Activated CD8-positive, alpha-beta memory T cell treated with anti-CD3 and anti-CD28 coated beads for 4 hours (primary cell): Measurements from ENCODE around the gene GSN.

Experiments used
- DNase-seq, 2 donors: peaks; one replicate each; pipeline ENCODE4 v3.0.0-alpha.2; 2020; ENCODE audit warnings: low read depth in 2 of 2

Gene GSN

GRCh38 chr9:121246821-121247561 lies 21.0 kb upstream of the GSN start:
- no peak for DNase-seq

DNA sequence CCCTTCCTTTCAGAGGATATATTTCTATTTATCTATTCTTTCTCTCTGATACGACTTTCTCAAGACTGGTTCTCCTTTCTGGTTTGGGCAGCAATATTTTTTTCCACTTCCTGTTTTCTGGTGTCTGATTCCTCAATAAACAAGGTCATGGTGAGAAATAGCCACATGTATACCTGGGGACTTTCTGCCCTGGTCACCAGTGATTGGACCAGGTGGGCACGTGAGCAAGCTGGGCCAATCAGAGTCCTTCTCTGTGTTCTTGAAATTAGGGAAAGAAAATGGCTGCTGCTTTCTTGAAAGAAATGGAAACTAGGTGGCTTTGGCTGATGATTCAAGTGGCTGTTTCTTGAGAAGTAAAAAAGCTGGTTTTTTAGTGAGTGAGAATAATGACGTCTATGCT lies 18.4 kb upstream of the GSN start:
- no peak for DNase-seq

GRCh38 chr9:121252104-121252851 lies 15.7 kb upstream of the GSN start:
- no peak for DNase-seq

GRCh38 chr9:121253162-121253561 lies 14.8 kb upstream of the GSN start:
- no peak for DNase-seq

GRCh38 chr9:121253821-121254501 lies 14.0 kb upstream of the GSN start:
- DNase-seq, result no peak

- no peak for DNase-seq
Observed at GRCh38 chr9:121259498-121259897, 8.5 kb upstream of the GSN start.

- no peak for DNase-seq
Observed at GRCh38 chr9:121259935-121260334, 8.0 kb upstream of the GSN start.

DNA sequence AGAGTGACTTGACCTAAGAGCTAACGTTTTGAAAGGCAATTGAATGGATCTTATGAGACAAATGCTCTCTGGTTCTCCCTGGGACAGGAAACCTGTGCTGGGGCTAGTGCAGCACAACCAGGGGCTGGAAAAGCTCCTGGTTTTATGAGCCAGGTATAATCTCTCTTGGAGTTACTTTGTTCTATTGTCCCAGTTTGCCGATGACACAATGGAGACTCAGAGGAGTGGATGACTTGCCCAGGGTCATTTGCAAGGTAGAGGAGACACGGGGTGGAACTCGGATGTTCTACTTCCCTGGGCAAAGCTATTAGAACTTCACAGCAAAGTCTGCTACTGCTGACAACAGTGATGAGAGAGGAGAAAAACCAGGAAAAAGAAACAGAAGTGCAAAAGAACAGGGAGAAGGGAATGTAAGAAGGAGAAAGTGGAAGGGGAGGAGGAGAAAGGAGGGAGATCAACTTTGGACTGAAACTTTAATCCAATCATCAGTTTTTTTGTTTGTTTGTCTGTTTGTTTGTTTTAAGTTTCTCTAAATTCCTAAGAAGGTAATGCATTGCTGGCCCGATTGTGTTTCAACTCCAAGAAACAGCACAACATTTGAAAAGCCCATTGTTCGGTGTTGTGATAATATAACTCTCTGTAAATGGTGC lies 7.4 kb upstream of the GSN start:
- no peak for DNase-seq

DNA sequence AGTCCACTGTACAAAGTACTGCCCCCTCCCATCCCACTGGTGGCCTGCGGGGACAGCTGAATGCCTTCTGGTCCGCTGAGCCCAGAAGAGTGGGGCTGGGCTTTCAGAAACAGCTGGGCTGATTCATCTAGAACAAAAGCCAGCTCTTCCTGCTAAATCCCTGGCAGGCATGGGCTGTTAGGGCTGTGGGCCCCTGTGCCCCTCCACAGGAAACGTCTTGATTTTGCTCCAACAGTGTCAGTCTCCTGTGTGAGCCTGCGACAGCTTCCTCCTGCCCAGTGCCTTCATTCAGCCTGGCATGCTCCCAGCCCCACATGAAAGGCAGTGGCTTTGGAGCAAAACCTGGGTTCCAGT lies 6.9 kb upstream of the GSN start:
- DNase-seq, result no peak

GRCh38 chr9:121261755-121262154 lies 6.2 kb upstream of the GSN start:
- no peak for DNase-seq

- DNase-seq, result no peak
Observed at GRCh38 chr9:121262423-121262822, 5.5 kb upstream of the GSN start.

GRCh38 chr9:121262953-121263352 lies 5.0 kb upstream of the GSN start:
- DNase-seq, result no peak

- no peak for DNase-seq
Observed at GRCh38 chr9:121266356-121266755, 1.6 kb upstream of the GSN start.

- DNase-seq, result no peak
Observed at GRCh38 chr9:121266906-121267650, 884 bp upstream of the GSN start.

GRCh38 chr9:121268598-121268850 lies 562 bp downstream of the GSN start:
- DNase-seq, result no peak

GRCh38 chr9:121268851-121269641 lies 1.1 kb downstream of the GSN start:
- no peak for DNase-seq

DNA sequence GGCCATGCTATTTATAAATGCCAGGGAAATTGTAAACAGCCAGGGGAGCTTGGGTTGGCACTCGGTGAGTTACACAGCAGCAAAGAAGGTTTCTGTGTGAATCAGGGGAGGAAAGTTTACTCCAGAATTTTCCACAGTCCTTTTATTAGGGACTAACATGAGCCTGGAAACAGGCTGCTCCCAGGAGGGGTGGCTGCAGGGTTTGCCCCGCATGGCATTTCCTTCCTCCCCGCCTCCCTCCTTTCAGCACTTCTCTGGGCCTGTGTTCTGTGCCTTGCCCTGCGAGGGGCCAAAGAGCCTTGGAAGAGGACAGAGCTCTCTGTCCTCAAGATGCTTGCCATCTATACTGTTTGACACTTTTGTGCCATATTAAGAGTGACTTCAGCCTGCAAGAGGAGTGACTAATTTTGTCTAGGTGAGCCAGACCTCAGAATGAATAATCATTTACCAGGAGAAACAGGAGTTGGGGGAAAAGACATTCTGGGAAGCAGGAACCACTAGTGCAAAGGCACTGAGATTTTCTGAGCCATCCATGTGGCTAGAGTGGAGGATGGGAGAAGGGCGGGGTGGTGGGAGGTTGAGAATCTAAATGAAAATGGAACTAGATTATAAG lies 1.8 kb downstream of the GSN start:
- DNase-seq, result no peak

DNA sequence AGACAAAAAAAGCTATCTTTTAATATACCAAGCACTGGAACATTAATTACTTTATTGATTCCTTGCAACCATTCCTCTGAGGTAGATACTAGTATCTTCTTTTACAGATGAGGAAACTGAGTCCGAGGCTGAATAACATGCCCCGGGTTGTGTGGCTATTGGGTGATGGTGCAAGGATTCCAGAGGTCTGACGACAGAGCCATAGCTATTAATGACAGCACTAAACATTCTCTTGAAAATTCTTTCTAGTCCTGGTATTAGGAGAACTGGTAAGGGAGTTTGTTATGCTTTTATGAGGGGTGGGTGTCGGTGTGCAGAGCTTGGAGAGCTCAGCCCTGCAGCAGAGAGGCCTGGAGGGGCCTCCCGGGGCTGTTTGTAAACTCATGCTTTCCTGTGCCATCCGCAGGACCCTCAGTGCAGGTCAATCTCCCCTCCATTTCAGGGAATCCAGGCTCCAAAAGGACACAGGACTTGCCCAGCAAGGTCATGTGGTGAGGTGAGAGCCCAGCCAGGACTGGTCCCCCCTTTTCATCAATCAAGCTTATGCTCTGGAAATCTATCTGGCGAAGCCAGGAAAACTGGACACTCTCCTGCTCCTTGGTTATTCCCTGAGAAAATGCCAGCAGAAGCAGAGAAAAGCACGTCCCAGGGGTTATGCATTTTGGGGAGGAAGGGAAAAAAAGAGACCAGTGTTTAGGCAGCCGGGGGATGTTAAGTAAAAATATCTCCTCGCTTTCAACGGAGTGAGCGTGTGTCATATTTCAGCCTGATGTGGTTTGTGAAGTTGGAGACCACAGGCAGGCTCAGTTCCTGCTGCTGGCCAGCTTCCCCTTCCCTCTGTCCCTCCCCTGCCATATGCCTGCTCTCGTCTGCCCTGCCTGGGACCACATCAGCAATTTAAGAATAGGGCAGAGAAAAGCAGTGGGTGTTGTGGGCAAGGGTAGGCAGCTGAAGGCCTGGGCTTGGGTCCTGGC lies 3.7 kb downstream of the GSN start:
- no peak for DNase-seq

DNA sequence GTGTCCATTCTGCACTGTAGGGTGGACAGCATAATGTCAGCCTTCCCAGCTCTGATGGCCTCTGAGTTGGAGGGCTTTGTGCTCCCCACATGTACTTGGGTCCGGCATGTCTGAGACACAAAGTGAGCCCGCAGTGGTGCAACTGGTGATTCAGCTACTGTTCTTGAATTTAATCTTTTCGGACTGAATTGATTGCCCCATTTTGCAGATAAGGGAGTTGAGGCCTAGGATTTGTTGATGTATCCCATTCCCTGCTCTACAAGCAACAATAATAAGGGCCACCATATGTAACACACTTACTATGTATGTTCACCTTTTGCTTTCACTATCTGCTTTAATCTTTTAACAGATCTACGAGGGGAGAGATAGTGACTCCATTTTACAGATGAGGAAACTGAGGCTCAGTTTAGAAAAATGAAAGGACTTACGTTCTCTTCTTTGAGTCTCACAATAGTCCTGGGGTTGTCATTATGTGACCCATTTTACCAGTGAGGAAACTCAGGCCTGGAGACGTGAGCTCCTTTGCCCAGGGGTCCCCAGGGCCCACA lies 4.5 kb downstream of the GSN start:
- no peak for DNase-seq
